NCI-H748 (cell line): ENCODE results near the gene ABCC3.
A peak's percentile ranks its signal among the peaks of the same experiment; 100 is the strongest.

Experiments
- DNase-seq: peaks from one replicate; lab custom pipeline; 2025; ENCODE audit not compliant: unreplicated experiment; lab: John Stamatoyannopoulos, UW

ABCC3 gene

GRCh38 chr17:50626037-50626574, 8.6 kb upstream of the ABCC3 start:
- DNase-seq, result peak; percentile 63

GRCh38 chr17:50627036-50627781, 7.5 kb upstream of the ABCC3 start:
- DNase-seq, result no peak

GRCh38 chr17:50627782-50628601, 6.7 kb upstream of the ABCC3 start:
- DNase-seq, result peak; percentile 66

GRCh38 chr17:50629902-50630301, 4.8 kb upstream of the ABCC3 start:
- DNase-seq, result no peak

- DNase-seq, result peak; percentile 52
Observed at GRCh38 chr17:50630524-50631194, 4.0 kb upstream of the ABCC3 start.

GRCh38 chr17:50631195-50631907, 3.3 kb upstream of the ABCC3 start:
- DNase-seq, result no peak

GRCh38 chr17:50631908-50632571, 2.6 kb upstream of the ABCC3 start:
- no peak for DNase-seq

GRCh38 chr17:50632637-50633036, 2.0 kb upstream of the ABCC3 start:
- DNase-seq, result no peak

- DNase-seq, result no peak
Observed at GRCh38 chr17:50633683-50634082, 998 bp upstream of the ABCC3 start.

- peak; percentile 28 for DNase-seq
Observed at GRCh38 chr17:50634915-50635731, 442 bp downstream of the ABCC3 start.

GRCh38 chr17:50635732-50635981, 976 bp downstream of the ABCC3 start:
- no peak for DNase-seq

- DNase-seq, result no peak
Observed at GRCh38 chr17:50635982-50636803, 1.5 kb downstream of the ABCC3 start.

- DNase-seq, result no peak
Observed at GRCh38 chr17:50636804-50637195, 2.1 kb downstream of the ABCC3 start.

- DNase-seq, result no peak
Observed at GRCh38 chr17:50637829-50638605, 3.3 kb downstream of the ABCC3 start.

GRCh38 chr17:50638606-50638965, 3.9 kb downstream of the ABCC3 start:
- no peak for DNase-seq

GRCh38 chr17:50638966-50639713, 4.5 kb downstream of the ABCC3 start:
- no peak for DNase-seq

- DNase-seq, result no peak
Observed at GRCh38 chr17:50640686-50641351, 6.1 kb downstream of the ABCC3 start.
